IMR-90 (cell line): ENCODE data around the gene RGS12.

Experiments used
- BHLHE40 ChIP-seq: fragments of 150-350 bp; IDR thresholded peaks from 2 replicates; pipeline ENCODE4 v1.6.1; 2016; ENCODE audit warnings: mild to moderate bottlenecking, low read depth, low read length
- CHD1 ChIP-seq: IDR thresholded peaks from 2 replicates; pipeline ENCODE4 v1.6.1; 2012; ENCODE audit warnings: low read depth, low read length, improper control_type of control experiment
- FOS ChIP-seq: fragments of 150-350 bp; IDR thresholded peaks from 2 replicates; pipeline ENCODE4 v1.6.1; 2016; ENCODE audit warnings: low read depth, low read length
- MAFK ChIP-seq: IDR thresholded peaks from 2 replicates; pipeline ENCODE4 v1.6.1; 2012; ENCODE audit warnings: low read depth, low read length, improper control_type of control experiment
- MXI1 ChIP-seq: IDR thresholded peaks from 2 replicates; pipeline ENCODE4 v1.6.1; 2012; ENCODE audit warnings: low read depth, mild to moderate bottlenecking, low read length, moderate library complexity, borderline replicate concordance
- NFE2L2 ChIP-seq: fragments of 150-350 bp; IDR thresholded peaks from 2 replicates; pipeline ENCODE4 v1.6.1; 2016; ENCODE audit warnings: low read depth, mild to moderate bottlenecking, low read length
- POLR2A ChIP-seq: IDR thresholded peaks from 2 replicates; pipeline ENCODE4 v1.6.1; 2012; ENCODE audit warnings: mild to moderate bottlenecking, low read depth, low read length
- RAD21 ChIP-seq: IDR thresholded peaks from 2 replicates; pipeline ENCODE4 v1.6.1; 2012; ENCODE audit warnings: low read length, improper control_type of control experiment
- RFX5 ChIP-seq: IDR thresholded peaks from 2 replicates; pipeline ENCODE4 v1.8.0; 2012; ENCODE audit warnings: low read depth, mild to moderate bottlenecking, low read length, moderate library complexity
- TF ChIP-seq, protein P1 (sequence below): conservative IDR thresholded peaks from 2 replicates; pipeline ENCODE4 v1.5.1; 2012; ENCODE audit warnings: mild to moderate bottlenecking, low read depth, low read length, improper control_type of control experiment

DNA sequence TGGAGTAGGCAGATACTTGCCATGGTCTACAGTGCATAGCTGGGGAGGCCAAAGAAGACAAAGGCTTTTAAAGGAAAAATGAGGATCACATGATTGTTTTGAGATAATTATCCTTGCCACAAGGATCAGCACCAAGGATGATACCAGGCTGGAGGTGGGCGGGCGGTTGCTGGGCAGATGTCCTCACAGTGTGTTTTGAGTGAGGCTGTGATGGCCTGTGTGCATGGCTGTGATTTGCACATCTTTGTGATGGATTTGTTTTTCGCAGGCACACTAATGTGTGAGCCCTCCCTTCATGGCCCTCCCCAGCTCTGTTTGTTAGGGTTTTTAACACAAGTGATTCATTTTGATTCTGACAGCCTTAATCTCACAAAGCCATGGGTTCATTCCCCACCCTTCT is 46.8 kb downstream of the RGS12 start:
- TF ChIP-seq, protein P1, sequence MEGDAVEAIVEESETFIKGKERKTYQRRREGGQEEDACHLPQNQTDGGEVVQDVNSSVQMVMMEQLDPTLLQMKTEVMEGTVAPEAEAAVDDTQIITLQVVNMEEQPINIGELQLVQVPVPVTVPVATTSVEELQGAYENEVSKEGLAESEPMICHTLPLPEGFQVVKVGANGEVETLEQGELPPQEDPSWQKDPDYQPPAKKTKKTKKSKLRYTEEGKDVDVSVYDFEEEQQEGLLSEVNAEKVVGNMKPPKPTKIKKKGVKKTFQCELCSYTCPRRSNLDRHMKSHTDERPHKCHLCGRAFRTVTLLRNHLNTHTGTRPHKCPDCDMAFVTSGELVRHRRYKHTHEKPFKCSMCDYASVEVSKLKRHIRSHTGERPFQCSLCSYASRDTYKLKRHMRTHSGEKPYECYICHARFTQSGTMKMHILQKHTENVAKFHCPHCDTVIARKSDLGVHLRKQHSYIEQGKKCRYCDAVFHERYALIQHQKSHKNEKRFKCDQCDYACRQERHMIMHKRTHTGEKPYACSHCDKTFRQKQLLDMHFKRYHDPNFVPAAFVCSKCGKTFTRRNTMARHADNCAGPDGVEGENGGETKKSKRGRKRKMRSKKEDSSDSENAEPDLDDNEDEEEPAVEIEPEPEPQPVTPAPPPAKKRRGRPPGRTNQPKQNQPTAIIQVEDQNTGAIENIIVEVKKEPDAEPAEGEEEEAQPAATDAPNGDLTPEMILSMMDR = no peak
- no peak for TF ChIP-seq RAD21
- TF ChIP-seq RFX5 = peak; percentile 75
- TF ChIP-seq POLR2A = no peak
- no peak for TF ChIP-seq MAFK
- TF ChIP-seq NFE2L2 = no peak
- no peak for TF ChIP-seq CHD1
- TF ChIP-seq FOS = no peak
- no peak for TF ChIP-seq BHLHE40
- TF ChIP-seq MXI1 = no peak
